ENCODE data around the gene MSH4.

Gene MSH4

DNA sequence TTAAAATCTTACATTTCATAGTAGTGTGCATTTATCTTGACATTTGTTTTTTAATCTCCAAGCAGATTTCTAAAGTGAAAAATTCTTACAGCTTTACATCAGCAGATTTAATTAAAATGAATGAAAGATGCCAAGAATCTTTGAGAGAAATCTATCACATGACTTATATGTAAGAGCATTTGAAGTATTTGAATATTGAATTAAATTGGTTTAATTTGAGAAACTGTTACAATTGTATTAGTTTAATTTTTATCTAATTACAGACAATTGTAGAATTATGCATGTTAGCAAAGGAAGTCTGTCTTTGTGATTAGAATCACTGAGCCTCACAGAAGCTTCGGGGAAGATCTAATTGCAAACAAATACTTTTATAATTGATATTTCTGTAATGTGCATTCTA, 83.3 kb downstream of the MSH4 start:
- no peak for DNase-seq (ENCODE audit: low read depth)
- no peak overlapping the region for H3K4me3 ChIP-seq (ENCODE audit: control insufficient read depth, low read depth, low read length)
- TF ChIP-seq, protein P1, sequence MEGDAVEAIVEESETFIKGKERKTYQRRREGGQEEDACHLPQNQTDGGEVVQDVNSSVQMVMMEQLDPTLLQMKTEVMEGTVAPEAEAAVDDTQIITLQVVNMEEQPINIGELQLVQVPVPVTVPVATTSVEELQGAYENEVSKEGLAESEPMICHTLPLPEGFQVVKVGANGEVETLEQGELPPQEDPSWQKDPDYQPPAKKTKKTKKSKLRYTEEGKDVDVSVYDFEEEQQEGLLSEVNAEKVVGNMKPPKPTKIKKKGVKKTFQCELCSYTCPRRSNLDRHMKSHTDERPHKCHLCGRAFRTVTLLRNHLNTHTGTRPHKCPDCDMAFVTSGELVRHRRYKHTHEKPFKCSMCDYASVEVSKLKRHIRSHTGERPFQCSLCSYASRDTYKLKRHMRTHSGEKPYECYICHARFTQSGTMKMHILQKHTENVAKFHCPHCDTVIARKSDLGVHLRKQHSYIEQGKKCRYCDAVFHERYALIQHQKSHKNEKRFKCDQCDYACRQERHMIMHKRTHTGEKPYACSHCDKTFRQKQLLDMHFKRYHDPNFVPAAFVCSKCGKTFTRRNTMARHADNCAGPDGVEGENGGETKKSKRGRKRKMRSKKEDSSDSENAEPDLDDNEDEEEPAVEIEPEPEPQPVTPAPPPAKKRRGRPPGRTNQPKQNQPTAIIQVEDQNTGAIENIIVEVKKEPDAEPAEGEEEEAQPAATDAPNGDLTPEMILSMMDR (conservative IDR thresholded peaks at IDR 0.05; ENCODE audit: control insufficient read depth, insufficient read depth, low read depth, low read length), result no peak

DNA sequence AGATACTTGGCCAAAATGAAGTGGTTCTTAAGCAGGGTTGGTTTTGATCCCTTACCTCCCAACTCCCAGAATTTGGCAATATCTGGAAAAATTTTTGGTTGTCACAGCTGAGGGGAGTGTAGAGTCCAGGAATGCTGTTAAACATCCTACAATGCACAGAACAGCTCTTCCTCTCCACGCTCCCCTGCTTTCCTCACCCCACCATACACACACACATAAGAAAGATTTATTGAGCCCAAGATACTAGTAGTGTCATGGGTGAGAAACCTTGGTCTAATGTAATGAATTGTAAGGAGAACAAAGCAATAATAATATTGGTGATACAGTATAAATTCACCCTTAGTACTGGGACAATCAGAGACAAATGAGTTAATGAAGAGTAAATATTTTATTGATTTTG, 87.8 kb downstream of the MSH4 start:
- DNase-seq (ENCODE audit: low read depth), result no peak
- TF ChIP-seq, protein P1 (conservative IDR thresholded peaks at IDR 0.05; ENCODE audit: control insufficient read depth, insufficient read depth, low read depth, low read length), result no peak
- no peak overlapping the region for H3K4me3 ChIP-seq (ENCODE audit: control insufficient read depth, low read depth, low read length)

DNA sequence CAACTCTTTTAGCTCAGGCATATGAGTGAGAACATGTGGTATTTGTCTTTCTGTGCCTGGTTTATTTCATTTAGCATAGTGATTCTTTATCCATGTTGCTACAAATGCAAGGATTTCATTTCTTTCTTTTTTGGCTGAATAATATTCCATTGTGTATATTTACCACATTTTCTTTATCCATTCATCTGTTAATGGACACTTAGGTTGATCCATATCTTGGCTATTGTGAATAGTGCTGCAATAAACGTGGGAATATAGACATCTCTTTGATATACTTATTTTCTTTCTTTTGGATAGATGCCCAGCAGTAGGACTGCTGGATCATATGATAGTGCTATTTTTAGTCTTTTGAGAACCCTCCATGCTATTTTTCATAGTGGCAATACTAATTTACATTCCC, 104.7 kb downstream of the MSH4 start:
- no peak overlapping the region for H3K4me3 ChIP-seq (ENCODE audit: control insufficient read depth, low read depth, low read length)
- no peak for DNase-seq (ENCODE audit: low read depth)
- TF ChIP-seq, protein P1 (conservative IDR thresholded peaks at IDR 0.05; ENCODE audit: control insufficient read depth, insufficient read depth, low read depth, low read length), result no peak

DNA sequence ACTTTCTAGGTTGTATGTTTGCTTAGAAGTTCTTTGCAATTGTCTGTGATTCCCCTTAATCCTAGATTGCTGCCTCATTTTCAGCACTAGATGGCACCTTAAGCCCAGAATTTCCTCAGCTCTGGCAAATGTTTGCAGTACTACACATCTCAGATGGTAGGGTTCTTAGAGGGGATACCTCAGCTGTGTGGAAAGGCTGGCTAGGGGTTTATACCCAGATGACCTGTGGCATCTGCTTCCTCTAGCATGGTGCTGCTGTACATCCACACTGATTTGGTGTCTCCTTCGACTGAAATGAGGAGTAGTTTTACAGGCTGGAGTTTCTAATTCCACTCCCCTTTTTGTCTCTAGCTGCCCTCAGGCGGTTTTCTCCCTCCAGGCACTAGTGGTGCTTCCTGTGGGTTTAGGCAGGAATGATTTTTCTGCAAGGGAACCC, 112.1 kb downstream of the MSH4 start:
- TF ChIP-seq, protein P1 (conservative IDR thresholded peaks at IDR 0.05; ENCODE audit: control insufficient read depth, insufficient read depth, low read depth, low read length), result peak; percentile 69
- H3K4me3 ChIP-seq (ENCODE audit: control insufficient read depth, low read depth, low read length), result no peak overlapping the region
- peak; percentile 54 for DNase-seq (ENCODE audit: low read depth)

DNA sequence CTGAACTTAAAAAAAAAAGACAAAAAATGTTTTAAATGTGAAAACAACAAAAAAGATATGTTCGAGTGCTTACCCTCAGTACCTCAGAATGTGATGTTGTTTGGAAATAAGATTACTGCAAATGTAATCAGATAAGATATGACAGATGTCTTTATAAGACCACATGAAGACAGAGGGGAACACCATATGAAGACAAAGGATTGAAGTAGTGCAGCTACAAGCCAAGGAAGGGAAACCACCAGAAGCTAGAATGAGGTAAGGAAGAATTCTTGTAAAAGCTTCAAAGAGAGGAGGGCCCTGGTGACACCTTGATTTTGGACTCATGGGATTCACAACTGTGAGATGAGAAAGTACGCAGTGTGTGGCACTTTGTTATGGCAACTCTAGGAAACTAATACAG, 120.2 kb downstream of the MSH4 start:
- no peak overlapping the region for H3K4me3 ChIP-seq (ENCODE audit: control insufficient read depth, low read depth, low read length)
- TF ChIP-seq, protein P1 (conservative IDR thresholded peaks at IDR 0.05; ENCODE audit: control insufficient read depth, insufficient read depth, low read depth, low read length), result no peak
- DNase-seq (ENCODE audit: low read depth), result no peak

DNA sequence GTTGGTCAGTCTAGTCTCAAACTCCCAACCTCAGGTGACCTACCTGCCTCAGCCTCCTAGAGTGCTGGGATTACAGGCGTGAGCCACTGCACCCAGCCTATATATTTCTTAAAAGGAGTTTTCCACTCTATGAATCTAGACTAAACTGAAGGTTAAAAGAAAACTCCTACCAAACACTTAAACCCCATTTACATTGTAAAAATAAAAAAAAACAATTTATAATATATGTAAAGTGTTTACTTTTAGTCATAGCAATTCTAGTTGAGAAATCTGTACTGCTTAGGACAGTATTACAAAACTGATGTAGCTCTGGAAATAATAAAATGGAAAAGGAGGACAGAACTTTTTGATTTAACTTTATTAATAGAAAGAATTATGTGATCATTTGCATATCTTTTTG, 126.0 kb downstream of the MSH4 start:
- no peak for DNase-seq (ENCODE audit: low read depth)
- TF ChIP-seq, protein P1 (conservative IDR thresholded peaks at IDR 0.05; ENCODE audit: control insufficient read depth, insufficient read depth, low read depth, low read length), result no peak
- no peak overlapping the region for H3K4me3 ChIP-seq (ENCODE audit: control insufficient read depth, low read depth, low read length)

DNA sequence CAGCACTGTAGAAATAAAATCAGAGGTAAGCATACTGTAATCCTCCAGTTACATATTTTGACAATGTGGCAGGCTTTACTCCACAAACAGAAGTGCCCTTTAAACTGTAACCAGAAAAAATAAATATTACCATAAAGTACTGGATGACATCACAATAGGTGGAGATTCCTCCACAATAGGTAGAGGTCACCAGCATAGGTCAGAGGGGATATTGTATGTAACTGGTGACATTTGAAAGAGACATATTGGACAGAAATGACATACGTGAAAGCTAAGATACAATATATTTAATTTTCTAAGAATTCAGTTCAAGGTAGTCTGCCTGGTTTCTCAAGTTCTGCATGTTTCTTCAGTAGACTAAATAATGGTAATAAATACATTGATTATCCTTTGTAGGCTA, 135.6 kb downstream of the MSH4 start, which contains the start of gene ASB17:
Gene ASB17 (minus strand): TSS at position 101 of the 400 bp plus-strand sequence. CDS start 113 bp downstream, outside the sequence.
- no peak for DNase-seq (ENCODE audit: low read depth)
- TF ChIP-seq, protein P1 (conservative IDR thresholded peaks at IDR 0.05; ENCODE audit: control insufficient read depth, insufficient read depth, low read depth, low read length), result no peak
- no peak within 1 kb of the TSS for H3K4me3 ChIP-seq (ENCODE audit: control insufficient read depth, low read depth, low read length)
